ENCODE data around the gene HOXD10.

HOXD10 gene

GRCh38 chr2:176152350-176153181, 36.0 kb downstream of the HOXD10 start:
- DNase-seq: no peak

GRCh38 chr2:176154576-176155252, 38.1 kb downstream of the HOXD10 start:
- DNase-seq: no peak

GRCh38 chr2:176155356-176156044, 38.9 kb downstream of the HOXD10 start:
- DNase-seq: no peak

GRCh38 chr2:176156301-176156806, 39.8 kb downstream of the HOXD10 start:
- DNase-seq: no peak

GRCh38 chr2:176156807-176157498, 40.4 kb downstream of the HOXD10 start, which contains the start of gene HOXD3:
HOXD3 (plus strand) TSS chr2:176157307; CDS start chr2:176169115, 11,808 bp downstream.
- DNase-seq: no peak

GRCh38 chr2:176157499-176158185, 41.1 kb downstream of the HOXD10 start:
- DNase-seq: peak; percentile 41

- no peak for DNase-seq
These were observed 41.6 kb downstream of the HOXD10 start for GRCh38 chr2:176158186-176158591.

GRCh38 chr2:176158855-176159662, 42.5 kb downstream of the HOXD10 start:
- DNase-seq: peak; percentile 20

- DNase-seq: no peak
These were observed 43.2 kb downstream of the HOXD10 start for GRCh38 chr2:176159663-176160250.

- no peak for DNase-seq
These were observed 43.8 kb downstream of the HOXD10 start for GRCh38 chr2:176160251-176160985.

GRCh38 chr2:176160986-176161824, 44.6 kb downstream of the HOXD10 start:
- no peak for DNase-seq

GRCh38 chr2:176161825-176162626, 45.4 kb downstream of the HOXD10 start:
- DNase-seq: no peak

- DNase-seq: no peak
These were observed 46.5 kb downstream of the HOXD10 start for GRCh38 chr2:176162911-176163671.

GRCh38 chr2:176163672-176164056, 47.1 kb downstream of the HOXD10 start:
- no peak for DNase-seq

GRCh38 chr2:176164201-176164600, 47.6 kb downstream of the HOXD10 start:
- no peak for DNase-seq

GRCh38 chr2:176164611-176165369, 48.2 kb downstream of the HOXD10 start:
- peak; percentile 30 for DNase-seq
